HepG2 (cell line): ENCODE results near the gene CSNK2A2.

Experiments
- CTCF ChIP-seq: sonication (generic); formaldehyde crosslinking; IDR thresholded peaks from 2 replicates; pipeline ENCODE4 v1.5.0; 2020; ENCODE audit warnings: mild to moderate bottlenecking, missing genetic modification reagents, moderate library complexity
- ZNF788 ChIP-seq: sonication (generic); formaldehyde crosslinking; IDR thresholded peaks from 2 replicates; pipeline ENCODE4 v1.5.0; 2020; ENCODE audit warnings: mild to moderate bottlenecking, missing genetic modification reagents, borderline replicate concordance

- no peak for TF ChIP-seq ZNF788
- no peak for TF ChIP-seq CTCF (CRISPR knock-in tag)
Measured at GRCh38 chr16:58114827-58115825, 82.8 kb downstream of the CSNK2A2 start.
